ENCODE data around the gene CERS6.

Gene CERS6

GRCh38 chr2:168426861-168427260, 29.2 kb upstream of the CERS6 start:
- TF ChIP-seq CTCF (conservative IDR thresholded peaks at IDR 0.05; ENCODE audit: low read depth, low read length) = no peak
- DNase-seq (ENCODE audit: low read depth) = no peak

DNA sequence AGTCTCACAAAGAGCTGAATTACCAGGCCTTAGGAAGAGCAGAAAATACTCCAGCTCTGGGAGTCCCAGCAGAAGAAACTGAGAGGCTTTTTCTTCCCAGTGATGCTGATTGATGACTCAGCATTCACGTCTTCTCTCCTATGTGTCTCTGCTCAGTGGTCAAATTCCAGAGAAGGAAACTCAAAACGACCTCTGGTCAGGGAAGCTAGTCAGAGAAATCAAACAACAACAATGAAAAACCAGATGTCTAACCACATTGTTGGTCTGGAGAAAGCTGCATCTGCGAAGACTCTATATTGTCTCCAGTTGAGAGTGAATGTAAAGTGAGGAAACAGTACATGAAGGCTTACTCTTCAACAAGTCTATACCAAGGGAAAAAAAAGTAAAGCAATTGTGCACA, 28.6 kb upstream of the CERS6 start:
- TF ChIP-seq CTCF (conservative IDR thresholded peaks at IDR 0.05; ENCODE audit: low read depth, low read length) = no peak
- no peak for DNase-seq (ENCODE audit: low read depth)
- no peak overlapping the region for H3K4me3 ChIP-seq (ENCODE audit: low read length)

More at GRCh38 chr2:168426861-168427260, 29.2 kb upstream of the CERS6 start:
- no peak overlapping the region for H3K4me3 ChIP-seq (ENCODE audit: low read length)

- no peak for DNase-seq (ENCODE audit: low read depth)
- H3K4me3 ChIP-seq (ENCODE audit: low read length) = no peak overlapping the region
- TF ChIP-seq CTCF (conservative IDR thresholded peaks at IDR 0.05; ENCODE audit: low read depth, low read length) = no peak
Observed at GRCh38 chr2:168428431-168428830, 27.6 kb upstream of the CERS6 start.

GRCh38 chr2:168429988-168430387, 26.1 kb upstream of the CERS6 start:
- H3K4me3 ChIP-seq (ENCODE audit: low read length) = no peak overlapping the region
- TF ChIP-seq CTCF (conservative IDR thresholded peaks at IDR 0.05; ENCODE audit: low read depth, low read length) = no peak
- DNase-seq (ENCODE audit: low read depth) = no peak

DNA sequence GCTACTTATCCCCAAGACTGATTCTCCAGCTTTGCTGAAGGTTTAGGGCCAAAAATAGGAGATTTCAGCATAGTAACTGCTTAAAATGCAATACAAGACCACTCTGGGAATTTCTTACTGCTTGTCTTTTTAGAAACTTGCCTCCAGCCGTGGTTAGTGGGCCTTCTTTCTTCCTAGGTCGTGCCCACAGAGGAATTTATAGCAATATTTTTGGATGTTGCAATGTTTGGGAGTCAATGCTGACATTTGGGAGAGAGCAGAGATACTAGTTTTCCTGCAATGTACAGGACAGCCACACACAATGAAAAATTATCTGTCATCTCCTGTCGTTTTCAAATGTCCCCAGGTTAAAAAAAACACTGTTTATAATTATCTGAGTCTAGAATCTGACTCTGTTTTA, 25.6 kb upstream of the CERS6 start:
- no peak for DNase-seq (ENCODE audit: low read depth)
- no peak overlapping the region for H3K4me3 ChIP-seq (ENCODE audit: low read length)
- TF ChIP-seq CTCF (conservative IDR thresholded peaks at IDR 0.05; ENCODE audit: low read depth, low read length) = no peak

DNA sequence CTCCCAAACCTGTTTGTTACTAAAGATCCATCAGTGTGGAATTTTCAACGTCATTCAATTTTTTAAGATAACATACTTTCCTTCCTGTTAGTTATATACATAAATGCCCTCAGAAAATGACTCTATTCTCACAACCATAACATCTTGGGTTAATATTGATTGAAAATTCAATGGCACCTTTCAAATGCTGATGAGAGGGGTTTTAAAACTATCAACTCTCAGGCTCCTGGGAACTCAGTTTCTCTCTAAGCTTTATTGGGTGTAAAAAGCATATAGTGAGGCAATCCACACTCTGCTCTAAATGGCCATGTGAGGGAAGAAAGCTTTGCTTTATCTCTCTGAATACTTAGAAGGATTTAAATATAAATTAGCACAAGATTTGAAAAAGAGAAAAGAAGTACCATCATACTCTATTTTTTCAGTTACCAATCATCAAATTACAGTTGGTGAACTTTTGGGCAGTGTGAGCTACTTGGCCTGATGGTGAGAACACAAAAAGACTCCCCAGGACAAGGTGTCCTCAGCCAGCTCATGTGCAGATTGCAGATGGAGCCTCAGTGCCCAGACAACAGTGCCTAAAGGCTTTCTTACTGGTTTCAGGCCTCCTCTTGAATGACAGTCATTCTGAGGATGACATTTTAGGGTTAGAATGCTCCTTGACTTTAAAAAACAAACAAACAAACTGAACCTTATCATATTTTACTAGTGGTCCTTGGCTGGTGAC, 24.6 kb upstream of the CERS6 start:
- H3K4me3 ChIP-seq (ENCODE audit: low read length) = no peak overlapping the region
- no peak for DNase-seq (ENCODE audit: low read depth)
- TF ChIP-seq CTCF (conservative IDR thresholded peaks at IDR 0.05; ENCODE audit: low read depth, low read length) = no peak

DNA sequence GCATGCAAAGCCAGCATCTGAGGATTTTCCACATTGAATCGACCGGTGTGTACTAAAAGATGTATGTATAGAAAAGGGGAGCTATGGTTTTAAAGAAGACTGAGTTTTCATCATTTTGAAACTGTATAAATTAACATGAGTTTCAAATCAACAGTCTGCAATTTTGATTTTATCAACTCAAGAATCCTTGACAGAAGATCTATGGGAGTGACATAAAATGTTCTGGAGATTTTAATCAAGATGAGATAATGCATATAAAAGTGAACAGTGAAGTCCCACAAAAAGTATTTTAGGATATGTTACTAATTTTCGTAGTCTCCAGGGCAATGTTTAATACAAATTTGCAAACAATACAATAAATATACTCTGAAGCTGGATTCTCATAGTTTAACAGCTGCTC, 24.0 kb upstream of the CERS6 start:
- no peak for TF ChIP-seq CTCF (conservative IDR thresholded peaks at IDR 0.05; ENCODE audit: low read depth, low read length)
- DNase-seq (ENCODE audit: low read depth) = no peak
- H3K4me3 ChIP-seq (ENCODE audit: low read length) = no peak overlapping the region
